ENCODE measurements around the gene SLBP. TPM values are rescaled to one million over a fixed set of nuclear protein-coding genes. Genes with fewer than 3 reads are reported as not detected.
"Not testable (repeated sequence)": the region's sequence is repeated elsewhere in the genome, so short reads cannot be mapped to it uniquely, and the experiment has no call there.

The SLBP gene
- total RNA-seq, 1 experiment from 2014 or later: 183 TPM

DNA sequence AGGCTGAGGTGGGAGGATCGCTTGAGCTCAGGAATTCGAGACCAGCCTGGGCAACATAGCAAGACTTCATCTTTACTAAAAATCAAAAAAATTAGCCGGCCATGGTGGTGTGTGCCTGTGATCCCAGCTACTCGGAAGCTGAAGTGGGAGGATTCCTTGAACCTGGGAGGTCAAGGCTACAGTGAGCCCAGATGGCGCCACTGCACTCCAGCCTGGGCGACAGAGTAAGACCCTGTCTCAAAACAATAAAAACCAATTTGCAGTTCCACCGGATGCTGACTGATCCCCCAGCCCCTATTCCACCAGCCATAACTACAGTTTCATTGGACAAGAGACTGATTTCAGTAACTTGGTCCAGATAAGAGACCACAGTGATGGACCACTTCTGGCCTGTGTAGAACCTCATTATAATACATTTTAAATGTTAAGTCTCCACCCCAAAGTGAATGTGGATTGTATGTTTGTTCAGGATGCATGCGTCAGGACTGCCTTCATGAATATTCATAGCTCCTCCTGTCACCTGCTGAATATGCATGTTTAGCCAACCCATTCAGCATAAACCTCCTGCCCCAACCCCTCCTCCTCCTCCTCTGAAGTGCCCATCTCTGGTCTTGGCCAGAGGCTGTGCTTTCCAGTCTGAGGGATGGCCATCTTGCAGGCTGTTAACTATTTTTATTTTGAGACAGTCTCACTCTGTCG, 2.3 kb upstream of the SLBP start:
- peaks cover 11% of the 10 kb centered on the region; the same call in 1 of the 2 replicates for H3K4me1 ChIP-seq
- peaks cover 19% of the 10 kb centered on the region for H3K36me3 ChIP-seq
- H3K27me3 ChIP-seq: no peaks in the 10 kb centered on the region
- no peak overlapping the region for H3K27ac ChIP-seq
- no peaks in the 10 kb centered on the region for H3K9me3 ChIP-seq (replicated peaks)
- DNase-seq: no peak
- H3K4me3 ChIP-seq: no peak overlapping the region

DNA sequence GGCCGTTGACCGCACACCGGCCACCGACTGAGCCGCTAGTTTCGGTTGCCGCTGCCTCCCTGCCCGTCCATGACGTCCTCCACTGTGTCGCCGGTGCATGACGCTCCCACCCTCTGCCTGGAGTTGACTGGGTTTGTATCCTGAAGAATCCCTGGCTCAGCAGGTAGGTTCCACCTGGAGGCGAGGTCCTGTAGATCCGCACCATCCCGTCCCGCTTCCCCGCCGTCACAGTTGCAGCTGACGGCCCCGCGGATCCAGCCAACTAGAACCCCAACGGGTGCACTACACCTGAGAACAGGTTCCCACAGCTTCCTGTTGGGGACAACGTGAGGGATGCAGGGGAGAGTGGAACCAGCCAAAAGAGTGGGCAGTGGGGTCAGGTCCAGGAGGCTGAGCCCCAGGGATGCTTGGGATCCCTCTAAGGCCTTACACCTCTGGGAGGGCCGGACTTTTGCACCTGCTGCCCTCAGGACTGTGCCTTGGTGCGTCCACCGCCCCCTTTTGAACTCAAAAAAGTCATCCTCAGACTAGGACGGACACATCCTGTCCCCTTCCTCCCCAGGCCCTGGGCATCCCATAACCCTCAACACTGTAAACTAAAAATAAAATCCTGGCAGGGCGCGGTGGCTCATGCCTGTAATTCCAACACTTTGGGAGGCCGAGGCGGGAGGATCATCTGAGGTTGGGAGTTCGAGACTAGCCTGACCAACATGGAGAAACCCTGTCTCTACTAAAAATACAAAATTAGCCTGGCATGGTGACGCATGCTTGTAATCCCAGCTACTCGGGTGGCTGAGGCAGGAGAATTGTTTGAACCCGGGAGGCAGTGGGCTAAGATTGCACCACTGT, 1.1 kb upstream of the SLBP start:
- Histone ChIP-seq H3K4me1 (peaks cover 9% of the 10 kb centered on the region; the same call in 1 of the 2 replicates), H3K9me3 (replicated peaks) (no peaks in the 10 kb centered on the region), H3K36me3 (peaks cover 18% of the 10 kb centered on the region), H3K4me3 (peak overlapping the region; percentile 66), H3K27me3 (no peaks in the 10 kb centered on the region), H3K27ac (peak overlapping the region; percentile 95)
- no peak for DNase-seq

DNA sequence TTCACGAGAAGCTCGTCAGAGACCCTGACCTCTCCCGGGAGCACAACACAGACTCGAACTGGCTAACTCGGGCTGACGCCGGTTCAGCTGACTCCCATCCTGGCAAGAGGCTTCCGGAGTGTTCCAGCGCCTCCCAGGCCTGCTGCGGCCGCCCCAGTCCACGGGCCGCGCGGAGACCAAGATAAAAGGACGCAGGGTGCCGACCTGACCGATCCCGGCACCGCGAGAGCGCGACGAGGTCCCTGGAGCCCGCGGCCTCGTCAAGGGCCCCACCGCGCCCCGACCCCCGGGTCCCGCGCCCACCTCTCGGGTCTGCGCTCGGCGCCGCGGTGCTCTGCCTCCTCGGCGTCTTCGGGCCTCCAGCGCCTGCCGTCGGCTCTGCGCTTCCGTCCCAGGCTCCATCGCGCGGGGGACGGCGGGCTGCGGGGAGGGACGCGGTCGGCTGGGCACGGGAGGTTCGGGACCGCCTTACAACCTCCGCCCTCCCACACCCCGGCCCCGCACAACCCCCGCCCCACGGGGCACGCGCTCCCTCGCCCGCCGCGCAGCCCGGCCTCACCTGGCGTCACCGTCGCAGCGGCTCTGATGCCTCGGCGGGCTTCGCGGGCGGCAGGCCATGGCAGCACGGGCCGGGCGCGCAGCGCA, 426 bp downstream of the SLBP start:
- peak overlapping the region; percentile 95 for H3K27ac ChIP-seq
- DNase-seq: peak; percentile 46 to 53
- H3K4me3 ChIP-seq: peak overlapping the region; percentile 66
- no peaks in the 10 kb centered on the region for H3K9me3 ChIP-seq (replicated peaks)
- H3K36me3 ChIP-seq: peaks cover 24% of the 10 kb centered on the region
- no peaks in the 10 kb centered on the region for H3K27me3 ChIP-seq
- peaks cover 9% of the 10 kb centered on the region; the same call in 1 of the 2 replicates for H3K4me1 ChIP-seq

DNA sequence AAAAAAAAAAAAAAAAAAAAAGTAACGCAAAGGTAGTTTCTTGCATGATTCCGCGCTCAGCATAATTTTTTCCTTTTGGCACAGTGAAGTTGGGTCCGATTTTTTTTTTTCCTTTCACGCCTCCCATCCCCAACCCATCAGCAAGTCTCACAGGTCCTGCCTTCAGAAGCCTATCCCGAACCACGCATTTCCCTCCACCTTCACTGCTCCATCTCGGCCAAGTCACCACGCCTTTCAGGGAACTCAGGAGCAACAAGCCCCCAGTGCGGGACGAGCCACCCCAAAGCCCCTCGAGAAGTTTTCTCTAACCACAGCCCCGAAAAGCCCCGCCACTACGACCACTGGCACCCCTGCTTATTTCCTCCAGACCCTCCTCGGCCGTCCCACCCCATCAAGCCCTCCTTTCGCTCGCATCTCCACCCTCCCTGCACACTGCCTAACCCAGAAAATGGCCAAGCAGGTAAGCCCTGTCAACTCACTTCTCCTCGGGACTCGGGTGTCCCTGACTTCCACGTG, 1.0 kb downstream of the SLBP start:
- Histone ChIP-seq H3K4me3 (peak overlapping the region; percentile 66), H3K36me3 (peaks cover 30% of the 10 kb centered on the region), H3K4me1 (peaks cover 9% of the 10 kb centered on the region; the same call in 1 of the 2 replicates), H3K27me3 (no peaks in the 10 kb centered on the region), H3K9me3 (replicated peaks) (no peaks in the 10 kb centered on the region), H3K27ac (peak overlapping the region; percentile 95; the same call in 1 of the 2 replicates)
- peak in 1 of 2 experiments; percentile 27 for DNase-seq

DNA sequence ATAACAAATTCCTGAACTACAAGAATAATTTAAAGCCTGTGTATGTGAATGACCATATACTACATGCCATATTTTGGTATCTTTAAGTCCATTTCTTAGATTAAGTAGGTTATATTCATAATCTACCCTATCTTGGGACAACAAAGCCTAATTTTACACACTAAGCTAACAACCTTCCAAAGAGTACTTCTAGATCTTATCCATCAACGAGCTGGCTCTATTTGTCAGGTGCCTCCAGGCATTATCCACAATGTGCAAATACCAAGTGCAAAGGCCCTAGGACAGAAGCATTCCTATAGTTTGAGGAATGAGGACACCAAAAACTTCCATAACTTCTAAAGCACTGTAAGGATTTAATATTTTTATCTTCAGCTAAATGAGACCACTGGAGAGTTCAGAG, 3.5 kb downstream of the SLBP start:
- Histone ChIP-seq H3K36me3 (peaks cover 55% of the 10 kb centered on the region), H3K4me1 (peaks cover 9% of the 10 kb centered on the region; the same call in 1 of the 2 replicates), H3K4me3 (no peak overlapping the region), H3K9me3 (replicated peaks) (no peaks in the 10 kb centered on the region), H3K27me3 (no peaks in the 10 kb centered on the region; the same call in 1 of the 2 replicates), H3K27ac (no peak overlapping the region)
- DNase-seq: no peak

DNA sequence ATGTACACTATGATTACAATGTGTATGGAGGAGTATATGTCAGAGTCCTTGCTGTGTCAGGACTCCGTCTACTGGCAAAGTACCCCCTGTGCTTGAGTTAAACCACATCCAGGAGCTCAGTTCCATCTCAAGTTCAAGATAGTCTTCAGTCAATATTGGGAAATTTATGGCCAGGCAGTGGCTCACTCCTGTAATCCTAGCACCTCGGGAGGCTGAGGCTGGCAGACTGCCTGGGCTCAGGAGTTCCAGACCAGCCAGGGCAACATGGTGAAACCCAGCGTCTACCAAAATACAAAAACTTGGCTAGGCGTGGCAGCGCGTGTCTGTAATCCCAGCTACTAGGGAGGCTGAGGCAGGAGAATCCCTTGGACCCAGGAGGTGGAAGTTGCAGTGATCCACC, 5.8 kb downstream of the SLBP start:
- Histone ChIP-seq H3K4me1 (peaks cover 9% of the 10 kb centered on the region; the same call in 1 of the 2 replicates), H3K36me3 (peaks cover 76% of the 10 kb centered on the region), H3K4me3 (no peak overlapping the region), H3K9me3 (replicated peaks) (no peaks in the 10 kb centered on the region), H3K27me3 (no peaks in the 10 kb centered on the region; the same call in 1 of the 2 replicates), H3K27ac (no peak overlapping the region)
- no peak for DNase-seq

DNA sequence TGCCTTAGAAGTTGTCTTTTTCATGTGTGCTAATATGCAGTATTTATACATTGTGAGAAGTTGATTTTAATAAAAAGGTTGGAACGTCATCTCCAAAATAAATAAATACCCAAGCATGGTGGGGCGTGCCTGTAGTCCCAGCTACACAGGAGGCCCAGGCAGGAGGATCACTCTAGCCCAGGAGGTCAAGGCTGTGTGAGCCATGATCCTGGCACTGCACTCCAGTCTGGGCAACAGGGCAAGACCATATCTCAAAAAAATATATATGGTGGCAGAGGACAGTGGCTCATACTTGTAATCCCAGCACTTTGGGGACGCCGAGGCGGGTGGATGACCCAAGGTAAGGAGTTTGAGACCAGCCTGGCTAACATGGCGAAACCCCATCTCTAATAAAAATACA, 6.4 kb downstream of the SLBP start:
- no peak for DNase-seq
- Histone ChIP-seq H3K4me1 (peaks cover 9% of the 10 kb centered on the region; the same call in 1 of the 2 replicates), H3K36me3 (peaks cover 80% of the 10 kb centered on the region), H3K9me3 (replicated peaks) (no peaks in the 10 kb centered on the region), H3K27me3 (no peaks in the 10 kb centered on the region; the same call in 1 of the 2 replicates), H3K27ac (no peak overlapping the region), H3K4me3 (no peak overlapping the region)

DNA sequence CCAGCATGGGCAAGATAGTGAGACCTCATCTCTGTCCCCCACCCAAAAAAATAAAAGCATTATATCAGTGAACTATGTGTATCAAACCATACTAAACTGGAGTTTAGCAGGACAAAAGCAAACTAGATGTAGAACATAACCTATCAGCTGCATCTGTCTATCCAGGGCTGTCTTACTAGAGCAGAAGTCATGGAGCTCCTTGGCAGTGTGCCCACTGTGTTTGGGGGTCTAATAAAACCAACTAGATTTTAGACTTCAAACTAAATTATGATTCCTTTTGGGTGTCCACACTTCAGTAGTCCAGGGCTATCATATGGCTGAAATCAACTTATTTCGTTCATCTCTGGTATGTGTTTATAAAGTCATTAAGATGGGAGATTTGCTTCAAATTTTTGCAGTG, 8.3 kb downstream of the SLBP start:
- H3K4me1 ChIP-seq: no peaks in the 10 kb centered on the region; the same call in 1 of the 2 replicates
- no peak overlapping the region for H3K4me3 ChIP-seq
- no peak overlapping the region for H3K27ac ChIP-seq
- peaks cover 89% of the 10 kb centered on the region for H3K36me3 ChIP-seq
- no peaks in the 10 kb centered on the region for H3K9me3 ChIP-seq (replicated peaks)
- DNase-seq: no peak
- no peaks in the 10 kb centered on the region; the same call in 1 of the 2 replicates for H3K27me3 ChIP-seq

DNA sequence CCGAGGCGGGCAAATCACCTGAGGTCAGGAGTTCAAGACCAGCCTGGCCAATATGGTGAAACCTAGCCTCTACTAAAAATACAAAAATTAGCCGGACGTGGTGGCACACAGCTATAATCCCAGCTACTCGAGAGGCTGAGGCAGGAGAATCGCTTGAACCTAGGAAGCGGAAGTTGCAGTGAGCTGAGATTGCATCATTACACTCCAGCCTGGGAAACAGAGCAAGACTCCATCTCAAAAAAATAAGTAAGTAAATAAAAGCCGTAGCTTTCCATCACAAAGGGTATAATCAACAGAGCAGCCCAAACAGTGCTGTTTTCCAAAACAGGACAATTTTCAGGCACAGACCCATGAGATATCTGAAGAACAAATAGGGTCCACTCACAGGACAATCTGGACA, 10.4 kb downstream of the SLBP start:
- peaks cover 91% of the 10 kb centered on the region for H3K36me3 ChIP-seq
- H3K27ac ChIP-seq; H3K27me3 ChIP-seq; H3K9me3 ChIP-seq (replicated peaks); DNase-seq; H3K4me3 ChIP-seq; H3K4me1 ChIP-seq: not testable (repeated sequence)

DNA sequence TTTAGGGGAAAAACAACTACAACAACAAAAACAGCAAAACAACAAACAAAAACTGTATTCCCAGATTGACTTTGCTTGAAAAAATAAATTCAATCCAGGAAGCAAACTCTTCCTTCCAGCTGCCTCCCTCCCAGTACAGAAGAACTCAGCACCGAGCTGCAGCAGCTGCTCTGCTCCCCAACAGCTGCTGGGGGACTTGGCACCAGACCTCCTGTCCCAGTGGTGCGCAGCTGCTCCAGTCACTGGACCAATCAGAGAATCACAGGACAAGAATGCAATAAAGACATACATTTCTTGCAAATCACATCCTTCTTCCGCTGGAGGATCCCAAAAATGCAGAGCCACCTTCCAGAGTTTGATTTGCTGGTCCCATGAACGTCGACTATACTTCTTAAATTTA, 16.2 kb downstream of the SLBP start:
- Histone ChIP-seq H3K27me3 (no peaks in the 10 kb centered on the region), H3K27ac (peak overlapping the region; percentile 92), H3K4me1 (peaks cover 28% of the 10 kb centered on the region), H3K36me3 (peaks cover 82% of the 10 kb centered on the region), H3K4me3 (no peak overlapping the region), H3K9me3 (replicated peaks) (no peaks in the 10 kb centered on the region)
- DNase-seq: peak; percentile 97 to 98

DNA sequence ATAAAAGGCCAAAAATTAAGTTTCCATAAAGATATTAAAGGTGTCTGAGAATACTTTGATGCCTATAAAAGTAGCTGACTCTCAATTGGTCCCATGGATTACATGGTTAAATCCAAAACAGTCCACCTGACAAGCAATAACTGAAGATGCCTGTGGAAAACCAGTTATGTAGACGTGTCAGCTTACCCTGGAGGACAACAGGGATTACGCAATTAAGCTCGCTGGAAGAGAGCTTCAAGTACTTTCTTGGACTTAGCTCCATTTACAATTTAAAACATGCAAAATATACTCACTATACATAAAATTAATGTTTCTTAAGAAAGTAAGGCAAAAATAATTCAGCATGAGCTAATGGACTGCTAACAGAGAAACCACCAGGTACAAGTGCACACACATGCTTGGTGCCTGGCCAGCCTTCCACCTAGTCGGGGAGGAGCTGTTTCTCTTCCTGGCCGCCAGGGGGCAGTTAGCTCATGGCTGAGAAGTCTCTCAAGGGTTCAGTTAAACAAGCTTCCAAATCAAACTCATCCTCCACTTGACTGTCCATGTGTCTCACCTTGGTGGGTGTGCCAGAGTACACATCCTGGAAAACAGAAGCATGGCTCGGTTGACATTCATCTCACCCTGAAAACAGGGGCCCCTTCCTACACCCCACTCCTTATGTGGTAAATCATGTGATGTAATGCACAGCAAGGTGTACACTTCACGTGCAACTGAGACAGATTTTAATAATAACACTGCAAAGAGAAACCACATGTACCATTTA, 18.8 kb downstream of the SLBP start:
- no peaks in the 10 kb centered on the region for H3K27me3 ChIP-seq
- peak; percentile 57 to 82 for DNase-seq
- H3K4me1 ChIP-seq: peaks cover 28% of the 10 kb centered on the region
- H3K27ac ChIP-seq: no peak overlapping the region
- peaks cover 64% of the 10 kb centered on the region for H3K36me3 ChIP-seq
- no peaks in the 10 kb centered on the region for H3K9me3 ChIP-seq (replicated peaks)
- no peak overlapping the region for H3K4me3 ChIP-seq

DNA sequence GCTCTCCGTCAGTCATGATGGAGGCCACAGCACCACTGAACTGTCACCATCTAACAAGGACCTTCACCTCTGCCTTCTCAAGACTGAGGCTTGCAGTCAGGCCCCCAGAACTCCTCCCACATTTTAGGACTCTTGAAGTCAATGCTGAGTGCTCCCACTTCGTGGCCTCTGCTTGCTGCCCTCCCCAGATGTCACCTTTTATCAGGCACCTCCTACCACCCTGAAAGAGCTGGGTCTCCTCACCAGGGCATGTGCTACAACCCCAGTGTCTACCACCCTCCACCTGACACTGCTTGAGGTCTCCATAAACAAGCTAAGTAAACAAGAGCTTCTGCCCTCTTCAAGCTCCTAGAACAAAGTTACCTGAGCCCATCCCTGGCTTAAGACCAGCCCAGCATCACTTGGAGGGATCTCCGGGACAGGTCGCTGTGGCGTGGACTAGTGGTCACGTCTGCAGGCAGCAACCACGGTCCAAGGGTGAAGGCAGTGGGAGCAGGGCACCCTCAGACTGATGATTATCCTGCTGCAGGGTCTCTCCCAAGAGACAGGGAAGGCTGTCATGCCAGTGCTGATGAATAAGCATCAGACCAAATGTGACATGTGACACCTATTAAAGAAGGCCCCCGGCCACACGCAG, 20.3 kb downstream of the SLBP start:
- no peak for DNase-seq
- H3K4me3 ChIP-seq: no peak overlapping the region
- H3K4me1 ChIP-seq: peaks cover 22% of the 10 kb centered on the region
- no peaks in the 10 kb centered on the region for H3K9me3 ChIP-seq (replicated peaks)
- no peaks in the 10 kb centered on the region for H3K27me3 ChIP-seq
- peaks cover 53% of the 10 kb centered on the region for H3K36me3 ChIP-seq
- H3K27ac ChIP-seq: no peak overlapping the region

DNA sequence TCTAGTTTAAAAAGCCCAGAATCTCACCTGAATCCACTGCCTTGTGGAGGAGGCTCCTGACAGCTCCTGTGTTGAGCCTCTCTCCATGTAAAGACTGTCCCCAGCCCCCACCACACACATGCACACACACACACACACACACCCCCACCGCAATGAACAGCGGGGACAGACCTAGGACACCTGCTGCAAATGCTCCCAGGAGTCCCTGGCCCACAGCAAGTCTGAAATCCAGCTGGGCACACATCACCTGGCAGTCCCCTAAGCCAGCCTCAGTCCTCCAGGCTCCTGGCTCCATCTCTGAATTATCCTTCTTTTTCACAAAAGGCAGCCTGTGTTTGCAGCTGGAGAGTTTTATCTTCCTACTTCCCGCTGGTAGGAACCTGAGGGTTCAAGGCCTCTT, 21.4 kb downstream of the SLBP start:
- H3K27me3 ChIP-seq: no peaks in the 10 kb centered on the region
- H3K27ac ChIP-seq: no peak overlapping the region
- H3K4me3 ChIP-seq: no peak overlapping the region
- H3K36me3 ChIP-seq: peaks cover 53% of the 10 kb centered on the region
- H3K9me3 ChIP-seq (replicated peaks): no peaks in the 10 kb centered on the region
- peaks cover 16% of the 10 kb centered on the region for H3K4me1 ChIP-seq
- DNase-seq: no peak
